GM10847 (cell line): ENCODE data around the gene MID2.

Experiments
- POLR2A ChIP-seq: IDR thresholded peaks from 2 replicates; pipeline ENCODE4 v1.6.1; 2011; ENCODE audit not compliant: insufficient read length; ENCODE audit errors: extremely low read depth

MID2 gene

GRCh38 chrX:107825698-107826237, at the start of gene MID2:
MID2 (plus strand) TSS chrX:107825866; CDS start chrX:107826427, 561 bp downstream.
- TF ChIP-seq POLR2A: no peak

GRCh38 chrX:107776649-107777535, 48.8 kb upstream of the MID2 start:
- TF ChIP-seq POLR2A: no peak

GRCh38 chrX:107777536-107777832, 48.2 kb upstream of the MID2 start, which contains the start of gene NCBP2L:
NCBP2L (plus strand) TSS chrX:107777733; CDS start chrX:107794221, 16,488 bp downstream.
- no peak for TF ChIP-seq POLR2A

GRCh38 chrX:107780525-107780924, 45.1 kb upstream of the MID2 start:
- TF ChIP-seq POLR2A: no peak

GRCh38 chrX:107787827-107788226, 37.8 kb upstream of the MID2 start:
- no peak for TF ChIP-seq POLR2A

- no peak for TF ChIP-seq POLR2A
These were observed 21.2 kb upstream of the MID2 start for GRCh38 chrX:107804427-107804826.

GRCh38 chrX:107805179-107805578, 20.5 kb upstream of the MID2 start:
- TF ChIP-seq POLR2A: no peak

- no peak for TF ChIP-seq POLR2A
These were observed 6.7 kb upstream of the MID2 start for GRCh38 chrX:107818900-107819521.

GRCh38 chrX:107823042-107823441, 2.6 kb upstream of the MID2 start:
- no peak for TF ChIP-seq POLR2A

GRCh38 chrX:107823456-107823855, 2.2 kb upstream of the MID2 start:
- no peak for TF ChIP-seq POLR2A

GRCh38 chrX:107826238-107827029, 768 bp downstream of the MID2 start:
- no peak for TF ChIP-seq POLR2A

GRCh38 chrX:107827030-107827831, 1.6 kb downstream of the MID2 start:
- no peak for TF ChIP-seq POLR2A

- no peak for TF ChIP-seq POLR2A
These were observed 2.2 kb downstream of the MID2 start for GRCh38 chrX:107827852-107828251.

- no peak for TF ChIP-seq POLR2A
These were observed 4.2 kb downstream of the MID2 start for GRCh38 chrX:107829878-107830277.

GRCh38 chrX:107831071-107831730, 5.5 kb downstream of the MID2 start:
- no peak for TF ChIP-seq POLR2A
